PFSK-1 (cell line): Measurements from ENCODE around the gene IGHMBP2.

Source experiments
- FOXP2 ChIP-seq: optimal IDR thresholded peaks from 2 replicates; pipeline ENCODE3; 2011; ENCODE audit warnings: borderline replicate concordance, control low read depth, inconsistent platforms; ENCODE audit not compliant: insufficient read depth; ENCODE audit errors: extremely low read length, extremely low read depth
- POLR2AphosphoS5 ChIP-seq: IDR thresholded peaks from 2 replicates; pipeline ENCODE4 v1.6.1; 2012; ENCODE audit warnings: low read depth, mild to moderate bottlenecking, control low read depth, low read length, moderate library complexity
- REST ChIP-seq, 2 experiments: IDR thresholded peaks; 2 replicates each; pipeline versions ENCODE4 v1.6.1 to v1.8.0; 2011 to 2012; ENCODE audit warnings: low read depth in 2 of 2, low read length in 2 of 2, control low read depth in 1 of 2, inconsistent platforms in 1 of 2, mild to moderate bottlenecking in 1 of 2, moderate library complexity in 1 of 2; ENCODE audit not compliant: insufficient read depth in 1 of 2
- SIN3A ChIP-seq: IDR thresholded peaks from 2 replicates; pipeline ENCODE4 v1.6.1; 2012; ENCODE audit warnings: mild to moderate bottlenecking, low read length, moderate library complexity, borderline replicate concordance; ENCODE audit not compliant: insufficient read depth
- TAF1 ChIP-seq: IDR thresholded peaks from 2 replicates; pipeline ENCODE4 v1.6.1; 2012; ENCODE audit warnings: low read length, control low read depth, borderline replicate concordance; ENCODE audit not compliant: insufficient read depth

GRCh38 chr11:68988491-68988890 is 84.8 kb downstream of the IGHMBP2 start:
- TF ChIP-seq POLR2AphosphoS5, result no peak
- no peak for TF ChIP-seq TAF1
- TF ChIP-seq SIN3A, result no peak
- TF ChIP-seq REST (IDR thresholded peaks at IDR 0.05; ENCODE audit: insufficient read depth in 1 of 2, low read depth in 2 of 2, low read length in 2 of 2), result no peak
- TF ChIP-seq FOXP2, result no peak
